ENCODE results near the gene GALNT16. TPM values are rescaled to one million over a fixed set of nuclear protein-coding genes. Genes with fewer than 3 reads are reported as not detected.

The GALNT16 gene
- total and polyA plus RNA-seq, 2 donors (not counting 1 experiment from before 2014, with no cell fraction given): 0.09 to 3.4 TPM

GRCh38 chr14:69291396-69291795 lies 31.4 kb downstream of the GALNT16 start:
- ATAC-seq (ENCODE audit: low read depth) (no peak), DNase-seq (no peak)
- intact Hi-C loops (cut with micrococcal nuclease): no loop called here
- no peaks in the 10 kb centered on the region for H3K27me3 ChIP-seq (replicated peaks in 1 of 4; ENCODE audit: control extremely low read depth in 1 of 4, control insufficient read depth in 3 of 4, insufficient read depth in 4 of 4, low read length in 3 of 4)
- no peak for TF ChIP-seq CTCF (IDR thresholded peaks at IDR 0.05)
- TF ChIP-seq EZH2 (IDR thresholded peaks at IDR 0.05; ENCODE audit: borderline replicate concordance, insufficient read depth, low read depth, low read length, poor library complexity, severe bottlenecking): no peak
- no peak overlapping the region for H2AFZ ChIP-seq (ENCODE audit: insufficient read depth, low read depth, low read length, poor library complexity, severe bottlenecking)
- H3K9me3 ChIP-seq (ENCODE audit: control extremely low read depth in 1 of 3, control insufficient read depth in 2 of 3, insufficient read depth in 1 of 3, low read length in 2 of 3): no peaks in the 10 kb centered on the region
- POLR2A ChIA-PET: no interaction called here
- H3K36me3 ChIP-seq (replicated peaks in 1 of 2; ENCODE audit: control extremely low read depth in 1 of 2, control insufficient read depth in 1 of 2, extremely low read depth in 1 of 2, insufficient read depth in 2 of 2, low read length in 1 of 2): no peaks in the 10 kb centered on the region
- H3K27me3 Mint-ChIP-seq: peaks cover 7% of the 10 kb centered on the region
- no peaks in the 10 kb centered on the region for H3K4me1 ChIP-seq (ENCODE audit: control insufficient read depth in 2 of 2, insufficient read depth in 2 of 2, low read length in 2 of 2)
- no peaks in the 10 kb centered on the region for H4K20me1 ChIP-seq (ENCODE audit: control insufficient read depth, insufficient read depth, low read length, poor library complexity, severe bottlenecking)
- 76% methylated on average over 3 of the region's 5 CpGs for WGBS (ENCODE audit: insufficient coverage)
- H3K4me2 ChIP-seq (replicated peaks; ENCODE audit: low read depth, low read length, poor library complexity, severe bottlenecking): no peak overlapping the region
- H3K79me2 ChIP-seq (ENCODE audit: control insufficient read depth, insufficient read depth, low read length): no peaks in the 10 kb centered on the region
- H3K27ac ChIP-seq (ENCODE audit: low read length in 2 of 2): no peak overlapping the region
- H3K9me3 Mint-ChIP-seq (ENCODE audit: insufficient read depth): no peaks in the 10 kb centered on the region
- CTCF ChIA-PET: interaction anchor here (1.4 kb wide), 1 partner anchor 49 kb away, joined by 3 read pairs; no protein-coding TSS in a partner anchor
- H3K9ac ChIP-seq (ENCODE audit: low read length): no peak overlapping the region
- no peaks in the 10 kb centered on the region for H3K4me1 Mint-ChIP-seq
- no peak overlapping the region for H3K4me3 Mint-ChIP-seq
- H3K4me3 ChIP-seq (ENCODE audit: control extremely low read depth in 1 of 5, extremely low read depth in 1 of 5, insufficient read depth in 1 of 5, low read depth in 2 of 5, low read length in 4 of 5): no peak overlapping the region
- no peak overlapping the region for H3K27ac Mint-ChIP-seq

- 100% methylated on average over 5 of the region's 5 CpGs for WGBS (ENCODE audit: insufficient coverage)
- H3K27ac Mint-ChIP-seq: no peak overlapping the region
- Histone ChIP-seq H3K27me3 (replicated peaks in 1 of 4; ENCODE audit: control extremely low read depth in 1 of 4, control insufficient read depth in 3 of 4, insufficient read depth in 4 of 4, low read length in 3 of 4) (no peaks in the 10 kb centered on the region), H3K4me3 (ENCODE audit: control extremely low read depth in 1 of 5, extremely low read depth in 1 of 5, insufficient read depth in 1 of 5, low read depth in 2 of 5, low read length in 4 of 5) (no peak overlapping the region), H3K4me1 (ENCODE audit: control insufficient read depth in 2 of 2, insufficient read depth in 2 of 2, low read length in 2 of 2) (no peaks in the 10 kb centered on the region), H3K27ac (ENCODE audit: low read length in 2 of 2) (no peak overlapping the region), H3K9me3 (ENCODE audit: control extremely low read depth in 1 of 3, control insufficient read depth in 2 of 3, insufficient read depth in 1 of 3, low read length in 2 of 3) (no peaks in the 10 kb centered on the region), H3K36me3 (replicated peaks in 1 of 2; ENCODE audit: control extremely low read depth in 1 of 2, control insufficient read depth in 1 of 2, extremely low read depth in 1 of 2, insufficient read depth in 2 of 2, low read length in 1 of 2) (no peaks in the 10 kb centered on the region), H3K4me2 (replicated peaks; ENCODE audit: low read depth, low read length, poor library complexity, severe bottlenecking) (no peak overlapping the region), H2AFZ (ENCODE audit: insufficient read depth, low read depth, low read length, poor library complexity, severe bottlenecking) (no peak overlapping the region), H3K9ac (ENCODE audit: low read length) (no peak overlapping the region), H3K79me2 (ENCODE audit: control insufficient read depth, insufficient read depth, low read length) (no peaks in the 10 kb centered on the region), H4K20me1 (ENCODE audit: control insufficient read depth, insufficient read depth, low read length, poor library complexity, severe bottlenecking) (no peaks in the 10 kb centered on the region)
- peaks cover 7% of the 10 kb centered on the region for H3K27me3 Mint-ChIP-seq
- H3K9me3 Mint-ChIP-seq (ENCODE audit: insufficient read depth): no peaks in the 10 kb centered on the region
- ATAC-seq (ENCODE audit: low read depth) (no peak), DNase-seq (no peak)
- no peaks in the 10 kb centered on the region for H3K4me1 Mint-ChIP-seq
- CTCF ChIA-PET: interaction anchor here (0.6 to 1.4 kb wide), 2 partner anchors 50 to 136 kb away, joined by 3 read pairs; no protein-coding TSS in a partner anchor
- POLR2A ChIA-PET: no interaction called here
- H3K4me3 Mint-ChIP-seq: no peak overlapping the region
- TF ChIP-seq CTCF (IDR thresholded peaks at IDR 0.05) (no peak), EZH2 (IDR thresholded peaks at IDR 0.05; ENCODE audit: borderline replicate concordance, insufficient read depth, low read depth, low read length, poor library complexity, severe bottlenecking) (no peak)
- intact Hi-C loops (cut with micrococcal nuclease): no loop called here
These were observed 32.1 kb downstream of the GALNT16 start for GRCh38 chr14:69291891-69292561.
